ENCODE results near the gene SERAC1. TPM values are rescaled to one million over a fixed set of nuclear protein-coding genes. Genes with fewer than 3 reads are reported as not detected.

Gene SERAC1
- polyA plus RNA-seq, 1 of the 3 experiments (the other 2 are of a cell fraction), result 5.6 TPM

GRCh38 chr6:158191032-158191431 lies 23.0 kb upstream of the SERAC1 start:
- Histone ChIP-seq H3K4me2 (no peak overlapping the region), H4K20me1 (ENCODE audit: insufficient read depth) (no peaks in the 10 kb centered on the region), H3K9me3 (no peaks in the 10 kb centered on the region), H3K4me3 (ENCODE audit: low read depth in 2 of 2, low read length in 1 of 2) (no peak overlapping the region), H3K36me3 (replicated peaks in 1 of 2; ENCODE audit: control insufficient read depth in 1 of 2, insufficient read depth in 2 of 2, low read length in 1 of 2) (peaks cover 14 to 39% of the 10 kb centered on the region in 2 experiments), H3K27ac (ENCODE audit: low read depth in 2 of 2, low read length in 1 of 2) (no peak overlapping the region), H3K27me3 (ENCODE audit: insufficient read depth) (no peaks in the 10 kb centered on the region), H3K4me1 (ENCODE audit: control insufficient read depth in 1 of 2, insufficient read depth in 2 of 2, low read depth in 1 of 2, low read length in 1 of 2) (no peaks in the 10 kb centered on the region), H3K9me2 (no peaks in the 10 kb centered on the region), H3K9ac (no peak overlapping the region), H2AFZ (ENCODE audit: low read depth) (no peak overlapping the region), H3K79me2 (ENCODE audit: insufficient read depth) (no peaks in the 10 kb centered on the region; the same call in 1 of the 2 replicates), H3F3A (replicated peaks; ENCODE audit: insufficient read depth) (no peaks in the 10 kb centered on the region)
- no peak for TF ChIP-seq RXRA (IDR thresholded peaks at IDR 0.05; ENCODE audit: borderline replicate concordance, low read depth)
- TF ChIP-seq MAX (IDR thresholded peaks at IDR 0.05; ENCODE audit: low read depth), result no peak
- TF ChIP-seq SIN3A (IDR thresholded peaks at IDR 0.05; ENCODE audit: borderline replicate concordance, low read depth, low read length), result no peak
- no peak for TF ChIP-seq NRF1 (IDR thresholded peaks at IDR 0.05; ENCODE audit: low read depth, low read length)
- TF ChIP-seq CTCF (IDR thresholded peaks at IDR 0.05), result no peak
- no peak for TF ChIP-seq FOSL2 (IDR thresholded peaks at IDR 0.05; ENCODE audit: borderline replicate concordance, low read depth)
- TF ChIP-seq GABPA (IDR thresholded peaks at IDR 0.05; ENCODE audit: low read depth), result no peak
- no peak for TF ChIP-seq EP300 (IDR thresholded peaks at IDR 0.05; ENCODE audit: borderline replicate concordance in 1 of 2, low read depth in 1 of 2, low read length in 1 of 2)
- TF ChIP-seq USF2 (IDR thresholded peaks at IDR 0.05; ENCODE audit: borderline replicate concordance, low read depth, low read length), result no peak
- CTCF ChIA-PET, result interaction anchor here (0.7 to 3.5 kb wide), 2 partner anchors 23 to 1082 kb away, joined by 3 to 14 read pairs; no protein-coding TSS in a partner anchor
- WGBS (ENCODE audit: low lambda C conversion rate), result 85% methylated on average over 1 of the region's 1 CpG
- no peak for DNase-seq
- POLR2A ChIA-PET, result no interaction called here

GRCh38 chr6:158188591-158188990 lies 20.5 kb upstream of the SERAC1 start:
- ChIA-PET CTCF (interaction anchor here (3.5 kb wide), 1 partner anchor 25 kb away, joined by 14 read pairs; no protein-coding TSS in a partner anchor), POLR2A (no interaction called here)
- Histone ChIP-seq H4K20me1 (ENCODE audit: insufficient read depth) (no peaks in the 10 kb centered on the region), H3K9me2 (no peaks in the 10 kb centered on the region), H3K36me3 (replicated peaks in 1 of 2; ENCODE audit: control insufficient read depth in 1 of 2, insufficient read depth in 2 of 2, low read length in 1 of 2) (peaks cover 14 to 37% of the 10 kb centered on the region in 2 experiments), H3K4me1 (ENCODE audit: control insufficient read depth in 1 of 2, insufficient read depth in 2 of 2, low read depth in 1 of 2, low read length in 1 of 2) (no peaks in the 10 kb centered on the region), H3K27me3 (ENCODE audit: insufficient read depth) (no peaks in the 10 kb centered on the region), H3K4me2 (no peak overlapping the region), H2AFZ (ENCODE audit: low read depth) (no peak overlapping the region), H3K79me2 (ENCODE audit: insufficient read depth) (no peaks in the 10 kb centered on the region; the same call in 1 of the 2 replicates), H3K9me3 (no peaks in the 10 kb centered on the region), H3K27ac (ENCODE audit: low read depth in 2 of 2, low read length in 1 of 2) (no peak overlapping the region), H3K9ac (no peak overlapping the region), H3F3A (replicated peaks; ENCODE audit: insufficient read depth) (peaks cover 7% of the 10 kb centered on the region), H3K4me3 (ENCODE audit: low read depth in 2 of 2, low read length in 1 of 2) (no peak overlapping the region)
- no peak for DNase-seq
- WGBS (ENCODE audit: low lambda C conversion rate), result 94% methylated on average over 3 of the region's 3 CpGs
- TF ChIP-seq CHD2 (IDR thresholded peaks at IDR 0.05; ENCODE audit: low read length, partially characterized antibody), result no peak

Measured in SK-N-SH (cell line).